IMR-90 (cell line): ENCODE data around the gene BCAS1. TPM values are rescaled to one million over a fixed set of nuclear protein-coding genes. Genes with fewer than 3 reads are reported as not detected.

Source experiments
- ATAC-seq: fragments of 200-7000 bp; cut with Tn5 transposase; 2 replicates; pipeline ENCODE4 v1.9.1; 2020; ENCODE audit warnings: low read depth, mild to moderate bottlenecking, moderate library complexity
- BruUV-seq: library from RNA; stranded (reverse); fragments of 400-500 nt; replicated peaks from 2 replicates; lab custom pipeline; 2021; lab: Mats Ljungman, UMichigan
- CTCF ChIA-PET: fragments of 300-600 bp; formaldehyde crosslinking; extraction: SDS; loops from one replicate; lab custom pipeline; 2021; ENCODE audit warnings: antibody characterized with exemption; lab: Yijun Ruan, JAX
- POLR2A ChIA-PET: fragments of 300-600 bp; sonication (Branson Sonifier 250); formaldehyde crosslinking; loops from one replicate; lab custom pipeline; 2022; ENCODE audit warnings: antibody characterized with exemption; ENCODE audit not compliant: unreplicated experiment; lab: Charles Lee
- DNase-seq: peaks from one replicate; pipeline ENCODE4 v3.0.0; 2013
- H2AFZ ChIP-seq: replicated peaks from 2 replicates; pipeline ENCODE3; 2013; ENCODE audit warnings: low read length, mild to moderate bottlenecking; ENCODE audit not compliant: poor library complexity
- H2AK5ac ChIP-seq: 2 replicates; pipeline ENCODE4 v1.6.1; 2013; ENCODE audit warnings: low read depth, low read length, inconsistent platforms
- H2AK9ac ChIP-seq: replicated peaks from 2 replicates; pipeline ENCODE3; 2013; ENCODE audit warnings: mild to moderate bottlenecking, low read depth, low read length, moderate library complexity; ENCODE audit not compliant: poor library complexity
- H2BK120ac ChIP-seq: 2 replicates; pipeline ENCODE4 v1.6.1; 2013; ENCODE audit warnings: low read depth, low read length, inconsistent platforms
- H2BK15ac ChIP-seq: 3 replicates; pipeline ENCODE4 v1.6.1; 2013; ENCODE audit warnings: low read depth, low read length, inconsistent platforms
- H2BK20ac ChIP-seq: 2 replicates; pipeline ENCODE4 v1.6.1; 2013; ENCODE audit warnings: low read depth, mild to moderate bottlenecking, inconsistent platforms, low read length, moderate library complexity
- H2BK5ac ChIP-seq: 2 replicates; pipeline ENCODE4 v1.6.1; 2013; ENCODE audit warnings: mild to moderate bottlenecking, low read depth, low read length, inconsistent platforms; ENCODE audit not compliant: poor library complexity, severe bottlenecking
- H3K14ac ChIP-seq: replicated peaks from 2 replicates; pipeline ENCODE4 v1.6.1; 2013; ENCODE audit warnings: low read depth, low read length, inconsistent platforms
- H3K18ac ChIP-seq: 2 replicates; pipeline ENCODE4 v1.6.1; 2013; ENCODE audit warnings: low read depth, low read length, control low read depth
- H3K23ac ChIP-seq: 2 replicates; pipeline ENCODE4 v1.6.1; 2013; ENCODE audit warnings: low read depth, low read length, inconsistent platforms
- H3K27ac ChIP-seq: 2 replicates; pipeline ENCODE4 v1.5.1; 2013; ENCODE audit warnings: mild to moderate bottlenecking, control low read depth, low read length; ENCODE audit not compliant: insufficient read depth
- H3K27me3 ChIP-seq: 2 replicates; pipeline ENCODE4 v1.6.1; 2013; ENCODE audit warnings: low read length; ENCODE audit not compliant: control insufficient read depth, insufficient read depth
- H3K36me3 ChIP-seq: 2 replicates; pipeline ENCODE4 v1.6.1; 2013; ENCODE audit warnings: low read length, mixed read lengths; ENCODE audit not compliant: control insufficient read depth, insufficient read depth
- H3K4ac ChIP-seq: 2 replicates; pipeline ENCODE4 v1.6.1; 2013; ENCODE audit warnings: low read depth, low read length, inconsistent platforms
- H3K4me1 ChIP-seq: 2 replicates; pipeline ENCODE4 v1.6.1; 2013; ENCODE audit warnings: low read length, mixed read lengths; ENCODE audit not compliant: control insufficient read depth, insufficient read depth
- H3K4me2 ChIP-seq: 2 replicates; pipeline ENCODE4 v1.6.1; 2013; ENCODE audit warnings: low read depth, mild to moderate bottlenecking, control low read depth, low read length, moderate library complexity
- H3K4me3 ChIP-seq: 2 replicates; pipeline ENCODE4 v1.5.1; 2013; ENCODE audit warnings: low read depth, mild to moderate bottlenecking, control low read depth, low read length, moderate library complexity; ENCODE audit not compliant: insufficient read depth
- H3K56ac ChIP-seq: 2 replicates; pipeline ENCODE4 v1.6.1; 2013; ENCODE audit warnings: low read length, inconsistent platforms; ENCODE audit not compliant: insufficient read depth; ENCODE audit errors: extremely low read depth
- H3K79me1 ChIP-seq, 2 experiments: 2 replicates each; pipeline ENCODE4 v1.6.1; 2013; ENCODE audit warnings: low read length in 2 of 2, inconsistent platforms in 1 of 2, low read depth in 1 of 2
- H3K9ac ChIP-seq: 2 replicates; pipeline ENCODE4 v1.6.1; 2013; ENCODE audit warnings: low read depth, low read length, control low read depth
- H3K9me1 ChIP-seq: 2 replicates; pipeline ENCODE4 v1.6.1; 2013; ENCODE audit warnings: low read length, inconsistent platforms; ENCODE audit not compliant: insufficient read depth
- H3K9me3 ChIP-seq: 2 replicates; pipeline ENCODE4 v1.6.1; 2013; ENCODE audit warnings: low read length; ENCODE audit not compliant: control insufficient read depth, insufficient read depth
- H4K20me1 ChIP-seq: 2 replicates; pipeline ENCODE4 v1.6.1; 2013; ENCODE audit warnings: low read length, inconsistent platforms; ENCODE audit not compliant: insufficient read depth
- H4K5ac ChIP-seq: 2 replicates; pipeline ENCODE4 v1.6.1; 2013; ENCODE audit warnings: mild to moderate bottlenecking, low read depth, low read length, control low read depth
- H4K8ac ChIP-seq, 2 experiments: 2 replicates each; pipeline ENCODE4 v1.6.1; 2013; ENCODE audit warnings: low read depth in 2 of 2, low read length in 2 of 2, control low read depth in 1 of 2, inconsistent platforms in 1 of 2
- H4K91ac ChIP-seq: 2 replicates; pipeline ENCODE4 v1.6.1; 2013; ENCODE audit warnings: low read depth, low read length, inconsistent platforms; ENCODE audit not compliant: insufficient read depth
- BHLHE40 ChIP-seq: fragments of 150-350 bp; IDR thresholded peaks from 2 replicates; pipeline ENCODE4 v1.6.1; 2016; ENCODE audit warnings: mild to moderate bottlenecking, low read depth, low read length
- CEBPB ChIP-seq: IDR thresholded peaks from 2 replicates; pipeline ENCODE4 v1.6.1; 2012; ENCODE audit warnings: low read depth, low read length, improper control_type of control experiment
- CTCF ChIP-seq: conservative IDR thresholded peaks from 2 replicates; pipeline ENCODE4 v1.5.1; 2012; ENCODE audit warnings: mild to moderate bottlenecking, low read depth, low read length, improper control_type of control experiment
- ELK1 ChIP-seq: fragments of 150-350 bp; IDR thresholded peaks from 2 replicates; pipeline ENCODE4 v1.6.1; 2016; ENCODE audit warnings: low read depth, mild to moderate bottlenecking, low read length, moderate library complexity, borderline replicate concordance
- MAFK ChIP-seq: IDR thresholded peaks from 2 replicates; pipeline ENCODE4 v1.6.1; 2012; ENCODE audit warnings: low read depth, low read length, improper control_type of control experiment
- MAZ ChIP-seq: IDR thresholded peaks from 2 replicates; pipeline ENCODE4 v1.6.1; 2012; ENCODE audit warnings: low read depth, mild to moderate bottlenecking, low read length, improper control_type of control experiment, moderate library complexity, borderline replicate concordance
- NFE2L2 ChIP-seq: fragments of 150-350 bp; IDR thresholded peaks from 2 replicates; pipeline ENCODE4 v1.6.1; 2016; ENCODE audit warnings: low read depth, mild to moderate bottlenecking, low read length
- POLR2A ChIP-seq: IDR thresholded peaks from 2 replicates; pipeline ENCODE4 v1.6.1; 2012; ENCODE audit warnings: mild to moderate bottlenecking, low read depth, low read length
- RAD21 ChIP-seq: IDR thresholded peaks from 2 replicates; pipeline ENCODE4 v1.6.1; 2012; ENCODE audit warnings: low read length, improper control_type of control experiment
- RFX5 ChIP-seq: IDR thresholded peaks from 2 replicates; pipeline ENCODE4 v1.8.0; 2012; ENCODE audit warnings: low read depth, mild to moderate bottlenecking, low read length, moderate library complexity
- SMC3 ChIP-seq: fragments of 150-350 bp; IDR thresholded peaks from 2 replicates; pipeline ENCODE4 v1.6.1; 2016; ENCODE audit warnings: low read depth, mild to moderate bottlenecking, antibody characterized with exemption, low read length, moderate library complexity
- WGBS, 2 experiments: methylation state at CpG; one replicate each; pipeline versions ENCODE4 v1.1.5 to v1.1.7; 2013; ENCODE audit warnings: missing lambda C conversion rate in 2 of 2; ENCODE audit not compliant: insufficient read length in 1 of 2; ENCODE audit errors: extremely low coverage in 2 of 2; 5-methylcytosine and 5-hydroxymethylcytosine counted together
- dilution Hi-C: fragments of 300-500 bp; cut with HindIII; formaldehyde crosslinking; loops from one replicate; pipeline ENCODE4 v1.14.3; 2018; ENCODE audit warnings: low sequenced_read_pairs; ENCODE audit not compliant: unreplicated experiment
- in situ Hi-C: fragments of 300-500 bp; cut with MboI; formaldehyde crosslinking; loops from 3 replicates; pipeline ENCODE4 v1.14.3; 2019; ENCODE audit warnings: low sequenced_read_pairs, inconsistent platforms, mixed read lengths
- intact Hi-C: fragments of 100-400 bp; cut with micrococcal nuclease; formaldehyde crosslinking; loops from 2 replicates; pipeline ENCODE4 v1.10.0; 2022
- polyA plus RNA-seq, 3 experiments: library from polyadenylated mRNA; depleted of rRNA; stranded (reverse); fragments of >200 nt; gene quantifications; 2 replicates each; pipeline ENCODE4 v1.2.3, GENCODE V29; 2012; ENCODE audit warnings: low replicate concordance in 1 of 3
- total RNA-seq: library from RNA; depleted of rRNA; stranded (reverse); fragments of >200 nt; gene quantifications from 2 replicates; pipeline ENCODE4 v1.2.3, GENCODE V29; 2012
- TF ChIP-seq, protein P1 (sequence below): fragments of 150-350 bp; IDR thresholded peaks from 2 replicates; pipeline ENCODE4 v1.6.1; 2017; ENCODE audit warnings: mild to moderate bottlenecking, antibody characterized with exemption, low read length, low read depth

BCAS1 gene
- total and polyA plus RNA-seq, 2 of the 4 experiments (the other 2 are of a cell fraction) = under 0.01 TPM; not detected in 1

GRCh38 chr20:53993310-53993709 is 77.1 kb downstream of the BCAS1 start:
- no peak overlapping the region for H3K4me2 ChIP-seq
- ATAC-seq = no peak

More at GRCh38 chr20:53993310-53993709, 77.1 kb downstream of the BCAS1 start:
- no peak overlapping the region for H3K27ac ChIP-seq
- H3K4me1 ChIP-seq = no peaks in the 10 kb centered on the region
- H3K9ac ChIP-seq = no peak overlapping the region
- no peak overlapping the region for H2BK20ac ChIP-seq
- no peaks in the 10 kb centered on the region for H3K9me1 ChIP-seq
- no peaks in the 10 kb centered on the region for H3K27me3 ChIP-seq
- H3K9me3 ChIP-seq = no peaks in the 10 kb centered on the region
- CTCF ChIA-PET = no interaction called here
- H2AFZ ChIP-seq = no peak overlapping the region
- H4K5ac ChIP-seq = no peak overlapping the region
- H4K20me1 ChIP-seq = no peaks in the 10 kb centered on the region
- WGBS, 2 experiments = no CpG with 5 or more reads among the region's 5 CpGs
- H2BK5ac ChIP-seq = no peak overlapping the region
- no peak overlapping the region for H4K8ac ChIP-seq
- H2AK9ac ChIP-seq = no peak overlapping the region
- no peak for DNase-seq
- no peak overlapping the region for H2BK120ac ChIP-seq
- H4K91ac ChIP-seq = no peak overlapping the region
- no peak overlapping the region for H3K4ac ChIP-seq
- H3K36me3 ChIP-seq = no peaks in the 10 kb centered on the region
- no peaks in the 10 kb centered on the region for H3K79me1 ChIP-seq
- H2BK15ac ChIP-seq = no peak overlapping the region
- intact Hi-C loops (no loop called here), in situ Hi-C loops (loop anchor here (25.0 kb wide), 3 partner anchors 94 to 1756 kb away; no protein-coding TSS in a partner anchor), dilution Hi-C loops (no loop called here)
- TF ChIP-seq CEBPB = no peak
- no peak for TF ChIP-seq RFX5
- TF ChIP-seq SMC3 = no peak
- TF ChIP-seq, protein P1, sequence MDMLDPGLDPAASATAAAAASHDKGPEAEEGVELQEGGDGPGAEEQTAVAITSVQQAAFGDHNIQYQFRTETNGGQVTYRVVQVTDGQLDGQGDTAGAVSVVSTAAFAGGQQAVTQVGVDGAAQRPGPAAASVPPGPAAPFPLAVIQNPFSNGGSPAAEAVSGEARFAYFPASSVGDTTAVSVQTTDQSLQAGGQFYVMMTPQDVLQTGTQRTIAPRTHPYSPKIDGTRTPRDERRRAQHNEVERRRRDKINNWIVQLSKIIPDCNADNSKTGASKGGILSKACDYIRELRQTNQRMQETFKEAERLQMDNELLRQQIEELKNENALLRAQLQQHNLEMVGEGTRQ = no peak
- no peak for TF ChIP-seq CTCF
- TF ChIP-seq MAFK = no peak
- TF ChIP-seq POLR2A = no peak
- no peak for TF ChIP-seq ELK1
- no peak for TF ChIP-seq MAZ
- TF ChIP-seq RAD21 = no peak
- TF ChIP-seq NFE2L2 = no peak
- no peak for TF ChIP-seq BHLHE40
- BruUV-seq = no TSS peak
- no peak overlapping the region for H3K14ac ChIP-seq
- H3K4me3 ChIP-seq = no peak overlapping the region
- no peak overlapping the region for H3K56ac ChIP-seq
- no peak overlapping the region for H3K18ac ChIP-seq
- no peak overlapping the region for H3K23ac ChIP-seq
- POLR2A ChIA-PET = no interaction called here
- H2AK5ac ChIP-seq = no peak overlapping the region
